Activated CD4-positive, alpha-beta T cell treated with anti-CD3 and anti-CD28 coated beads, Interleukin-2, Interleukin-6, amounts not matched to agents 100 ng/mL and 50 ng/mL, durations not matched to agents 16 hours and 8 hours (primary cell): ENCODE measurements around the gene MSLN.
A peak's percentile ranks its signal among the peaks of the same experiment; 100 is the strongest.

Experiments used
- DNase-seq: peaks from one replicate; pipeline ENCODE4 v3.0.0-alpha.2; 2020

The MSLN gene

GRCh38 chr16:760545-761343, at the start of gene MSLN:
Gene MSLN, plus strand, starts transcription at chr16:760734. Its CDS starts 1,947 bp downstream, at chr16:762681.
- no peak for DNase-seq

GRCh38 chr16:711084-711483, 49.5 kb upstream of the MSLN start:
- DNase-seq: no peak

GRCh38 chr16:711548-712320, 48.8 kb upstream of the MSLN start:
- peak; percentile 85 for DNase-seq

GRCh38 chr16:712740-713250, 47.7 kb upstream of the MSLN start:
- DNase-seq: peak; percentile 70

- DNase-seq: no peak
These were observed 46.5 kb upstream of the MSLN start for GRCh38 chr16:714079-714478.

- peak; percentile 93 for DNase-seq
These were observed 45.7 kb upstream of the MSLN start, which contains the start of gene METRN for GRCh38 chr16:714558-715476. Gene METRN, plus strand, starts transcription at chr16:715118. Its CDS starts 172 bp downstream, at chr16:715290.

- DNase-seq: no peak
These were observed 44.9 kb upstream of the MSLN start for GRCh38 chr16:715477-716199.

GRCh38 chr16:716200-716568, 44.4 kb upstream of the MSLN start:
- DNase-seq: no peak

- no peak for DNase-seq
These were observed 43.7 kb upstream of the MSLN start for GRCh38 chr16:716768-717325.

- no peak for DNase-seq
These were observed 42.9 kb upstream of the MSLN start for GRCh38 chr16:717450-718245.

GRCh38 chr16:718389-718788, 42.1 kb upstream of the MSLN start:
- no peak for DNase-seq

- no peak for DNase-seq
These were observed 41.6 kb upstream of the MSLN start for GRCh38 chr16:718922-719321.

GRCh38 chr16:719815-720446, 40.6 kb upstream of the MSLN start:
- peak; percentile 30 for DNase-seq

GRCh38 chr16:720447-720989, 40.0 kb upstream of the MSLN start:
- peak; percentile 73 for DNase-seq

- DNase-seq: peak; percentile 89
These were observed 39.4 kb upstream of the MSLN start, which contains the start of gene ANTKMT for GRCh38 chr16:720990-721764. Gene ANTKMT, plus strand, starts transcription at chr16:721146. Its CDS starts 129 bp downstream, at chr16:721275.

- DNase-seq: no peak
These were observed 38.6 kb upstream of the MSLN start for GRCh38 chr16:721765-722540.

- DNase-seq: no peak
These were observed 37.5 kb upstream of the MSLN start for GRCh38 chr16:722835-723633.
